Lung (tissue), 12 donors: ENCODE measurements around the gene IFT52. TPM values are rescaled to one million over a fixed set of nuclear protein-coding genes. Genes with fewer than 3 reads are reported as not detected.

ENCODE experiments used
- ATAC-seq: fragments of 200-7000 bp; cut with Tn5 transposase; one replicate; pipeline ENCODE4 v1.9.1; 2020; ENCODE audit warnings: moderate number of reproducible peaks; ENCODE audit not compliant: insufficient read depth, low FRiP score
- DNase-seq, 3 donors: peaks; one replicate each; pipeline ENCODE4 v3.0.0-alpha.2; 2013 to 2017
- H3K27ac ChIP-seq, 2 donors: one replicate each; pipeline ENCODE4 v1.5.1; 2013; ENCODE audit warnings: mild to moderate bottlenecking in 2 of 2, moderate library complexity in 2 of 2, control low read depth in 1 of 2, inconsistent platforms in 1 of 2, low read depth in 1 of 2, low read length in 1 of 2
- H3K27me3 ChIP-seq, 3 donors: one replicate each; pipeline ENCODE4 v1.5.1; 2013; ENCODE audit warnings: low read length in 2 of 3; ENCODE audit not compliant: control insufficient read depth in 3 of 3, insufficient read depth in 3 of 3
- H3K36me3 ChIP-seq, 4 donors: one replicate each; pipeline ENCODE4 v1.5.1; 2013; ENCODE audit warnings: low read length in 4 of 4, mild to moderate bottlenecking in 1 of 4, moderate library complexity in 1 of 4; ENCODE audit not compliant: control insufficient read depth in 4 of 4, insufficient read depth in 4 of 4
- H3K4me1 ChIP-seq, 5 donors: one replicate each; pipeline ENCODE4 v1.5.1; 2013; ENCODE audit warnings: low read length in 5 of 5, mild to moderate bottlenecking in 2 of 5, moderate library complexity in 1 of 5; ENCODE audit not compliant: control insufficient read depth in 5 of 5, insufficient read depth in 5 of 5
- H3K4me3 ChIP-seq: one replicate; pipeline ENCODE4 v1.5.1; 2013; ENCODE audit warnings: mild to moderate bottlenecking, control low read depth, moderate library complexity
- H3K9ac ChIP-seq, 2 donors: one replicate each; pipeline ENCODE4 v1.5.1; 2013; ENCODE audit warnings: low read length in 2 of 2, control low read depth in 1 of 2; ENCODE audit not compliant: insufficient read depth in 1 of 2
- H3K9me3 ChIP-seq, 4 donors: one replicate each; pipeline ENCODE4 v1.5.1; 2013; ENCODE audit warnings: low read length in 3 of 4, mild to moderate bottlenecking in 1 of 4, moderate library complexity in 1 of 4; ENCODE audit not compliant: control insufficient read depth in 4 of 4, insufficient read depth in 3 of 4
- WGBS, 2 donors: extraction: QIAGEN DNeasy Blood & Tissue Kit; methylation state at CpG; one replicate each; pipeline ENCODE4 v1.1.7; 2013; 5-methylcytosine and 5-hydroxymethylcytosine counted together
- polyA plus RNA-seq, 2 donors: library from polyadenylated mRNA; stranded (reverse); fragments of 200-250 nt; gene quantifications; one replicate each; pipeline ENCODE4 v1.2.1, GENCODE V29; 2013
- total RNA-seq, 2 donors: library from RNA; depleted of rRNA in 1 of 2; stranded (reverse); fragments of >200 nt in 1 of 2; gene quantifications; one replicate each; pipeline ENCODE4 v1.2.1, GENCODE V29; 2014 to 2021
- TF ChIP-seq, protein P1 (sequence below): IDR thresholded peaks from 2 replicates; pipeline ENCODE4 v1.5.1; 2012; ENCODE audit warnings: mild to moderate bottlenecking; ENCODE audit errors: control extremely low read depth, extremely low read depth
- donor health status: control.
- donor health status: control.
- donor health status: Bipolar disorder and iron deficiency.
- donor health status: healthy.
- donor health status: DM: yes; HTN: yes; CAD: no.

Gene IFT52
- total and polyA plus RNA-seq, 4 donors = 16.0 to 49.0 (median 22.5) TPM

DNA sequence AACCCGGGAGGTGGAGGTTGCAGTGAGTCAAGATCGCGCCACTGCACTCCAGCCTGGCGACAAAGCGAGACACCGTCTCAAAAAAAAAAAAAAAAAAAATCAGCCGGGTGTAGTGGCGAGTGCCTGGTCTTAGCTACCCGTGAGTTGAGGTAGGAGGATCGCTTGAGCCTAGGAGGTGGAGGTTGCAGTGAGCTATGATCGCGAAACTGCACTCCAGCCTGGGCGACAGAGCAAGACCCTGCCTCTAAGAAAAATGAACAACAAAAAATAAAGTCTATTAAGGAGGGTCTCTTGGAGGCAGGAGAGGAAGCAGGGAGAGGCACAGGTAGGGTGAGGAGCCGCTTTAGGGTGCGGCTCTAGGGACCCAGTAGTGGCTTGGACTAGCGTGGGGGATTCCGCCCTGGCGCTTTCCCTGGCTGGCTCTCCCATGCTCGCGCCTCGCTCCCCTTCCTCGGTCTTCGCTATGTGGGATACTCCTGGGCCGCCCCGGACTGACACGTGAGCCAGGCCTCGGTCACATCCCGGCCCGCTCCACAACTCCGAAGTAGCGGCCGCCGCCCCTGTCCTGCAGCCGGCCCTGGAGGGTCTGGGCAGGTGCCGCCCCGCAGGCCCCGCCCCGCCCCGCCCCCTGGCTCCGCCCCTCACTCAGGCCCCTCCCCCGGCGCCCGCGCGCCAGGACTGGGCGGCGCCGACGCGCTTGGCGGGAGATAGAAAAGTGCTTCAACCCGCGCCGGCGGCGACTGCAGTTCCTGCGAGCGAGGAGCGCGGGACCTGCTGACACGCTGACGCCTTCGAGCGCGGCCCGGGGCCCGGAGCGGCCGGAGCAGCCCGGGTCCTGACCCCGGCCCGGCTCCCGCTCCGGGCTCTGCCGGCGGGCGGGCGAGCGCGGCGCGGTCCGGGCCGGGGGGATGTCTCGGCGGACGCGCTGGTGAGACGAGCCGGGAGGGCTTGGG, 75.9 kb downstream of the IFT52 start, which contains the start of gene MYBL2:
TSS of gene MYBL2 (plus strand) at position 739 of the 953 bp plus-strand sequence. CDS start at position 909, 170 bp downstream.
- Histone ChIP-seq H3K4me3 (no peak within 1 kb of the TSS), H3K9me3 (no peaks in the 10 kb centered on the region), H3K27ac (no peak within 1 kb of the TSS), H3K4me1 (peaks cover 0 to 7% (median 5%) of the 10 kb centered on the region in 5 donors), H3K36me3 (no peaks in the 10 kb centered on the region), H3K9ac (peak within 1 kb of the TSS in 1 of 2 donors; percentile 55), H3K27me3 (peaks cover 0 to 3% (median 2%) of the 10 kb centered on the region in 3 donors)
- WGBS, 2 donors = 11 to 17% methylated on average over 43 to 90 of the region's 90 CpGs
- ATAC-seq (peak; percentile 85), DNase-seq (peak; percentile 56 to 79 (median 69))
- TF ChIP-seq, protein P1, sequence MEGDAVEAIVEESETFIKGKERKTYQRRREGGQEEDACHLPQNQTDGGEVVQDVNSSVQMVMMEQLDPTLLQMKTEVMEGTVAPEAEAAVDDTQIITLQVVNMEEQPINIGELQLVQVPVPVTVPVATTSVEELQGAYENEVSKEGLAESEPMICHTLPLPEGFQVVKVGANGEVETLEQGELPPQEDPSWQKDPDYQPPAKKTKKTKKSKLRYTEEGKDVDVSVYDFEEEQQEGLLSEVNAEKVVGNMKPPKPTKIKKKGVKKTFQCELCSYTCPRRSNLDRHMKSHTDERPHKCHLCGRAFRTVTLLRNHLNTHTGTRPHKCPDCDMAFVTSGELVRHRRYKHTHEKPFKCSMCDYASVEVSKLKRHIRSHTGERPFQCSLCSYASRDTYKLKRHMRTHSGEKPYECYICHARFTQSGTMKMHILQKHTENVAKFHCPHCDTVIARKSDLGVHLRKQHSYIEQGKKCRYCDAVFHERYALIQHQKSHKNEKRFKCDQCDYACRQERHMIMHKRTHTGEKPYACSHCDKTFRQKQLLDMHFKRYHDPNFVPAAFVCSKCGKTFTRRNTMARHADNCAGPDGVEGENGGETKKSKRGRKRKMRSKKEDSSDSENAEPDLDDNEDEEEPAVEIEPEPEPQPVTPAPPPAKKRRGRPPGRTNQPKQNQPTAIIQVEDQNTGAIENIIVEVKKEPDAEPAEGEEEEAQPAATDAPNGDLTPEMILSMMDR = no peak

DNA sequence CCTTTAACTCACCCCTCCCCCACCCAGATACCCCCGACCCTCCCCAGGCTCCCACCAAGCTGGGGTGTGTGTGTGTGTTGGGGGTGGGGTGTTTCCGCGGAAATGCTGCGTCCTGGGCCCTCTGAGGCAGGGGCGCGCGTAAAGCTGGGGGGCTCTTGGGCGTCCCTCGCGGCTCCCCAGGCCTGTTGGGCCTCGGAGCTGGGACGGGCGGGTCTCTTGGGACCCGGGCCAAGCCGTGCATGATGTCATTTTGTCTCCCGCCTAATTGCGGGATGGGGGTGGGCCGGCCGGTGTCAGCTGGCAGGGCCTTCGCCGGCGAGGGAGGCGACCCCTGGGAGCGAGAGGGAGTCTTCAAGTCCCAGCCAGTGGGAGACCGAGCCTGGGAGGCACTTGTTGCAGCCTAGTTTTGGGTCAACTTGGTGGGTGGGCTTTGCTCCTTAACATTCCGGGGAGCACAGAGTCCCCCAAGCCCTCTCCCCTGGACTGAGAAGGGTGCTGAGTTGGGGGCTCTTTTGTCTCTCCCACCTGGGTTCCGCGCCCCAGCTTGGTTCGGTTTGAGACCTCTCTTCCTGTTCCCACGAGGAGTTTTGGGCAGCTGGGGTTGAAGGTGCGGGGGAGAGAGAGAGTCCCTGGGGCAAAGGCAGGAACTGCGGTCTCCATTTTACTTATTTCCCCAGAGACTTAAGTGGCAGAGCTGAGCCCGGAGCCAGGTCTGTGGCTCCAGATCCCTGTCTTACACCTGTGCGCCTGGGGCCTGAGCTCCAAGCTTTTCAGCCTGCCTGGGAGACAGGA, 76.8 kb downstream of the IFT52 start:
- peak; percentile 49 to 64 (median 56) for DNase-seq
- WGBS, 2 donors = 5 to 8% methylated on average over 33 to 34 of the region's 34 CpGs
- H3K36me3 ChIP-seq = no peaks in the 10 kb centered on the region
- H3K9me3 ChIP-seq = no peaks in the 10 kb centered on the region
- peaks cover 0 to 3% (median 2%) of the 10 kb centered on the region in 3 donors for H3K27me3 ChIP-seq
- H3K4me1 ChIP-seq = peaks cover 0 to 7% (median 5%) of the 10 kb centered on the region in 5 donors
- TF ChIP-seq, protein P1 = no peak
- ATAC-seq = no peak
- peak overlapping the region in 1 of 2 donors; percentile 55 for H3K9ac ChIP-seq
- no peak overlapping the region for H3K27ac ChIP-seq
- no peak overlapping the region for H3K4me3 ChIP-seq

DNA sequence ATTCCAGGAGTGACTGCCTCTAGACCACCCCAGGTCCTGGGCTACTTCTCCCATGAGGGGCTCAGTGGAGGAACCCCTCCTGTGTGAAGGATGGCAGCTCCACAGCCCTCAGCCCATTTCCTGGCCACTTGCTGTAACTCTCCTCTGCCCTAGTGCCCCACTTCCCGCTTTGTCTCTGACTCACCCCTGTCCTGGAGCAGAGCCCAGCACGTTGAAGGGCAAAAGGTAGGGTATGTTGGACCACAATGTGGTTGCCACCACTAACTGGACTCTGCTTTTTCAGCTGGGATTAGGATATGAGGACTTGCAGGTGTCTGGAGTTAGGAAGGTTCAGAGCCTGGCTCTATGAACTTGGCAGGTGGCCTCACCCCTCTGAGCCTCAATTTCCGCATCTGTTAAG, 78.6 kb downstream of the IFT52 start:
- Histone ChIP-seq H3K9ac (no peak overlapping the region), H3K27ac (no peak overlapping the region), H3K27me3 (peaks cover 0 to 3% (median 2%) of the 10 kb centered on the region in 3 donors), H3K36me3 (no peaks in the 10 kb centered on the region), H3K4me3 (no peak overlapping the region), H3K9me3 (no peaks in the 10 kb centered on the region), H3K4me1 (peaks cover 0 to 7% (median 5%) of the 10 kb centered on the region in 5 donors)
- ATAC-seq (no peak), DNase-seq (no peak)
- TF ChIP-seq, protein P1 = no peak
- 65 to 77% methylated on average over 3 of the region's 3 CpGs for WGBS, 2 donors
